A549 (cell line): Measurements from ENCODE around the gene HBA2. TPM values are rescaled to one million over a fixed set of nuclear protein-coding genes. Genes with fewer than 3 reads are reported as not detected.
A peak's percentile ranks its signal among the peaks of the same experiment; 100 is the strongest.
"Not testable (repeated sequence)": the region's sequence is repeated elsewhere in the genome, so short reads cannot be mapped to it uniquely, and the experiment has no call there.

Experiments used
- ATAC-seq, 2 experiments: fragments of 200-7000 bp in 1 of 2; fragments of >200 bp in 1 of 2; cut with Nextera tagmentation in 1 of 2; cut with Tn5 transposase in 1 of 2; 3 replicates each; pipeline versions ENCODE4 v1.8.0 to v1.9.1; 2018 to 2020; ENCODE audit warnings: mild to moderate bottlenecking in 1 of 2, moderate library complexity in 1 of 2
- CTCF ChIA-PET: fragments of 300-600 bp; sonication (Branson Sonifier 250); formaldehyde crosslinking; extraction: SDS; loops from one replicate; lab custom pipeline; 2021; ENCODE audit warnings: antibody characterized with exemption, inconsistent platforms; lab: Yijun Ruan, JAX
- POLR2A ChIA-PET: fragments of 350-600 bp; formaldehyde crosslinking; extraction: SDS; loops from one replicate; lab custom pipeline; 2021; ENCODE audit warnings: antibody characterized with exemption, inconsistent platforms; lab: Yijun Ruan, JAX
- DNase-seq, 2 experiments: peaks; one replicate each; pipeline versions ENCODE4 v3.0.0 to v3.0.0-alpha.2; 2011 to 2016; ENCODE audit warnings: low read depth in 1 of 2, low spot score in 1 of 2
- FAIRE-seq: peaks from 2 replicates; lab custom pipeline; 2011; peaks lifted over from hg19 to GRCh38; lab: Jason Lieb, UNC
- H3K27ac ChIP-seq, 2 experiments: fragments of >200 bp; sonication (Bioruptor Twin); formaldehyde crosslinking; 3 replicates each; pipeline ENCODE4 v1.5.1; 2016 to 2017
- H3K4me1 ChIP-seq: fragments of >200 bp; sonication (Bioruptor Twin); formaldehyde crosslinking; 3 replicates; pipeline ENCODE4 v1.6.1; 2016
- H3K4me2 ChIP-seq: fragments of >200 bp; sonication (Bioruptor Twin); formaldehyde crosslinking; 3 replicates; pipeline ENCODE4 v1.6.1; 2016
- H3K4me3 ChIP-seq: fragments of >200 bp; sonication (Bioruptor Twin); formaldehyde crosslinking; 3 replicates; pipeline ENCODE4 v1.5.1; 2016
- H3K9me3 ChIP-seq: fragments of >200 bp; sonication (Bioruptor Twin); formaldehyde crosslinking; 3 replicates; pipeline ENCODE4 v1.6.1; 2016
- ATOH8 ChIP-seq: fragments of 250-450 bp; sonication (Bioruptor Pico); IDR thresholded peaks from 2 replicates; pipeline ENCODE4 v1.5.0; 2020; ENCODE audit warnings: low read depth, mild to moderate bottlenecking, moderate library complexity
- CBX2 ChIP-seq: fragments of 200-600 bp; sonication (generic); IDR thresholded peaks from 2 replicates; pipeline ENCODE4 v1.6.1; 2016; ENCODE audit warnings: low read depth, mild to moderate bottlenecking, borderline replicate concordance
- CBX8 ChIP-seq: fragments of 200-600 bp; sonication (generic); IDR thresholded peaks from 2 replicates; pipeline ENCODE4 v1.6.1; 2016
- CHD2 ChIP-seq: fragments of 150-350 bp; IDR thresholded peaks from 2 replicates; pipeline ENCODE4 v1.6.1; 2014; ENCODE audit warnings: low read length; ENCODE audit not compliant: partially characterized antibody
- EHF ChIP-seq: fragments of 250-450 bp; sonication (Bioruptor Pico); IDR thresholded peaks from 2 replicates; pipeline ENCODE4 v1.5.0; 2020; ENCODE audit warnings: mild to moderate bottlenecking
- EHMT2 ChIP-seq: fragments of 200-600 bp; sonication (generic); IDR thresholded peaks from 2 replicates; pipeline ENCODE4 v1.6.1; 2016; ENCODE audit warnings: antibody characterized with exemption, low read depth, mild to moderate bottlenecking, moderate library complexity
- ELK1 ChIP-seq: fragments of 150-350 bp; IDR thresholded peaks from 2 replicates; pipeline ENCODE4 v1.6.1; 2014; ENCODE audit warnings: low read depth, mild to moderate bottlenecking, low read length
- FOSL2 ChIP-seq, 2 experiments: fragments of 450-650 bp in 1 of 2; fragments of >200 bp in 1 of 2; sonication (Bioruptor Twin) in 1 of 2; formaldehyde crosslinking; IDR thresholded peaks; 2 replicates each; pipeline versions ENCODE4 v1.5.0 to v1.6.1; 2016 to 2020; ENCODE audit warnings: mild to moderate bottlenecking in 1 of 2, moderate library complexity in 1 of 2
- KDM1A ChIP-seq: fragments of 200-600 bp; sonication (generic); IDR thresholded peaks from 2 replicates; pipeline ENCODE4 v1.6.1; 2016; ENCODE audit warnings: low read depth, mild to moderate bottlenecking
- NR3C1 ChIP-seq: fragments of >200 bp; sonication (Bioruptor Twin); formaldehyde crosslinking; IDR thresholded peaks from 3 replicates; pipeline ENCODE4 v1.6.1; 2017
- PHF8 ChIP-seq: fragments of 200-600 bp; sonication (generic); IDR thresholded peaks from 2 replicates; pipeline ENCODE4 v1.6.1; 2016; ENCODE audit warnings: low read depth, mild to moderate bottlenecking, antibody characterized with exemption, moderate library complexity, borderline replicate concordance
- POLR2AphosphoS2 ChIP-seq: conservative IDR thresholded peaks from 2 replicates; pipeline ENCODE4 v1.6.1; 2012; ENCODE audit warnings: low read length, improper control_type of control experiment, inconsistent platforms
- RAD21 ChIP-seq, 2 experiments: fragments of >200 bp in 1 of 2; sonication (Bioruptor Twin) in 1 of 2; formaldehyde crosslinking in 1 of 2; IDR thresholded peaks in 1 of 2; conservative IDR thresholded peaks in 1 of 2; 2 replicates in 1 of 2; 3 replicates in 1 of 2; pipeline ENCODE4 v1.6.1; 2012 to 2018; ENCODE audit warnings: inconsistent platforms in 1 of 2
- RFX5 ChIP-seq: fragments of 450-650 bp; IDR thresholded peaks from 2 replicates; pipeline ENCODE4 v1.7.1; 2014; ENCODE audit warnings: antibody characterized with exemption, mild to moderate bottlenecking, moderate library complexity
- SREBF2 ChIP-seq: fragments of 450-650 bp; IDR thresholded peaks from 2 replicates; pipeline ENCODE4 v1.6.1; 2014; ENCODE audit warnings: mild to moderate bottlenecking, moderate library complexity
- TFCP2L1 ChIP-seq: fragments of 250-450 bp; sonication (Bioruptor Pico); IDR thresholded peaks from 2 replicates; pipeline ENCODE4 v1.5.0; 2021; ENCODE audit warnings: mild to moderate bottlenecking
- ZNF302 ChIP-seq: fragments of 250-450 bp; sonication (Bioruptor Pico); IDR thresholded peaks from 2 replicates; pipeline ENCODE4 v1.9.0; 2021; ENCODE audit warnings: inconsistent platforms, mild to moderate bottlenecking, moderate library complexity
- WGBS: methylation state at CpG from one replicate; pipeline ENCODE4 v1.1.6; 2017; ENCODE audit errors: missing lambda C conversion rate; 5-methylcytosine and 5-hydroxymethylcytosine counted together
- polyA plus RNA-seq, 4 experiments: library from polyadenylated mRNA; depleted of rRNA in 3 of 4; stranded (reverse); fragments of >200 nt; fragmentation: RNase III in 1 of 4; extraction: RNeasy Plus Mini Kit Qiagen cat#74134 plus additional on column Dnase treatment in 1 of 4; gene quantifications; 2 replicates in 3 of 4; 3 replicates in 1 of 4; pipeline ENCODE4 v1.2.3, GENCODE V29; 2011 to 2017
- TF ChIP-seq, protein P1 (sequence below): fragments of 200-600 bp; sonication (generic); IDR thresholded peaks from 2 replicates; pipeline ENCODE4 v1.6.1; 2016; ENCODE audit warnings: antibody characterized with exemption, mild to moderate bottlenecking, moderate library complexity

The HBA2 gene
- polyA plus RNA-seq, 2 of the 4 experiments (the other 2 are of a cell fraction) = 0.23 to 0.26 TPM

- Histone ChIP-seq H3K4me3 (no peak overlapping the region), H3K27ac (no peak overlapping the region), H3K4me1 (peaks cover 13% of the 10 kb centered on the region), H3K9me3 (no peaks in the 10 kb centered on the region), H3K4me2 (no peak overlapping the region)
- no peak for DNase-seq
- WGBS = 32% methylated on average over 3 of the region's 3 CpGs
- ATAC-seq = no peak
- FAIRE-seq = no peak
- ChIA-PET CTCF (interaction anchor here (1.0 to 7.7 kb wide), 7 partner anchors 13 to 193 kb away, joined by 3 to 88 read pairs (median 10); partner anchors contain the start of gene HBQ1), POLR2A (no interaction called here)
- no peak for TF ChIP-seq CBX8
- no peak for TF ChIP-seq SREBF2
- TF ChIP-seq KDM1A = no peak
- TF ChIP-seq RFX5 = no peak
- TF ChIP-seq, protein P1, sequence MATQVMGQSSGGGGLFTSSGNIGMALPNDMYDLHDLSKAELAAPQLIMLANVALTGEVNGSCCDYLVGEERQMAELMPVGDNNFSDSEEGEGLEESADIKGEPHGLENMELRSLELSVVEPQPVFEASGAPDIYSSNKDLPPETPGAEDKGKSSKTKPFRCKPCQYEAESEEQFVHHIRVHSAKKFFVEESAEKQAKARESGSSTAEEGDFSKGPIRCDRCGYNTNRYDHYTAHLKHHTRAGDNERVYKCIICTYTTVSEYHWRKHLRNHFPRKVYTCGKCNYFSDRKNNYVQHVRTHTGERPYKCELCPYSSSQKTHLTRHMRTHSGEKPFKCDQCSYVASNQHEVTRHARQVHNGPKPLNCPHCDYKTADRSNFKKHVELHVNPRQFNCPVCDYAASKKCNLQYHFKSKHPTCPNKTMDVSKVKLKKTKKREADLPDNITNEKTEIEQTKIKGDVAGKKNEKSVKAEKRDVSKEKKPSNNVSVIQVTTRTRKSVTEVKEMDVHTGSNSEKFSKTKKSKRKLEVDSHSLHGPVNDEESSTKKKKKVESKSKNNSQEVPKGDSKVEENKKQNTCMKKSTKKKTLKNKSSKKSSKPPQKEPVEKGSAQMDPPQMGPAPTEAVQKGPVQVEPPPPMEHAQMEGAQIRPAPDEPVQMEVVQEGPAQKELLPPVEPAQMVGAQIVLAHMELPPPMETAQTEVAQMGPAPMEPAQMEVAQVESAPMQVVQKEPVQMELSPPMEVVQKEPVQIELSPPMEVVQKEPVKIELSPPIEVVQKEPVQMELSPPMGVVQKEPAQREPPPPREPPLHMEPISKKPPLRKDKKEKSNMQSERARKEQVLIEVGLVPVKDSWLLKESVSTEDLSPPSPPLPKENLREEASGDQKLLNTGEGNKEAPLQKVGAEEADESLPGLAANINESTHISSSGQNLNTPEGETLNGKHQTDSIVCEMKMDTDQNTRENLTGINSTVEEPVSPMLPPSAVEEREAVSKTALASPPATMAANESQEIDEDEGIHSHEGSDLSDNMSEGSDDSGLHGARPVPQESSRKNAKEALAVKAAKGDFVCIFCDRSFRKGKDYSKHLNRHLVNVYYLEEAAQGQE = no peak
- no peak for TF ChIP-seq CBX2
- no peak for TF ChIP-seq CHD2
- TF ChIP-seq RAD21 (conservative IDR thresholded peaks at IDR 0.05 in 1 of 2, IDR thresholded peaks at IDR 0.05 in 1 of 2) = no peak
- no peak for TF ChIP-seq FOSL2 (IDR thresholded peaks at IDR 0.05)
- no peak for TF ChIP-seq FOSL2 (CRISPR knock-in tag; IDR thresholded peaks at IDR 0.05)
- no peak for TF ChIP-seq NR3C1
- no peak for TF ChIP-seq TFCP2L1 (CRISPR knock-in tag)
- TF ChIP-seq POLR2AphosphoS2 = no peak
- TF ChIP-seq EHMT2 = no peak
- no peak for TF ChIP-seq ATOH8 (CRISPR knock-in tag)
- TF ChIP-seq ZNF302 (CRISPR knock-in tag) = no peak
- no peak for TF ChIP-seq EHF
- no peak for TF ChIP-seq ELK1
- no peak for TF ChIP-seq PHF8
Observed at GRCh38 chr16:169014-169413, 3.7 kb upstream of the HBA2 start.

GRCh38 chr16:170088-170507 lies 2.6 kb upstream of the HBA2 start:
- CTCF ChIA-PET = interaction anchor here (0.9 to 7.7 kb wide), 4 partner anchors 11 to 105 kb away, joined by 3 to 88 read pairs (median 10); partner anchors contain the start of gene HBQ1
- FAIRE-seq, H3K4me3 ChIP-seq, DNase-seq, POLR2A ChIA-PET, H3K27ac ChIP-seq, H3K4me2 ChIP-seq, H3K9me3 ChIP-seq: not testable (repeated sequence)
- TF ChIP-seq EHMT2 = 0 out of 2 replicates have a peak, but pooled peaks have one; percentile 51
- TF ChIP-seq, protein P1 = peak; percentile 90
- peak; percentile 37 to 60 for ATAC-seq
- WGBS = 9% methylated on average over 4 of the region's 5 CpGs
- peaks cover 12% of the 10 kb centered on the region for H3K4me1 ChIP-seq
